Kidney capillary endothelial cell (primary cell): Measurements from ENCODE around the gene GALM.

Source experiments
- DNase-seq: peaks from one replicate; pipeline ENCODE4 v3.0.0-alpha.2; 2018; ENCODE audit warnings: low spot score

The GALM gene

DNA sequence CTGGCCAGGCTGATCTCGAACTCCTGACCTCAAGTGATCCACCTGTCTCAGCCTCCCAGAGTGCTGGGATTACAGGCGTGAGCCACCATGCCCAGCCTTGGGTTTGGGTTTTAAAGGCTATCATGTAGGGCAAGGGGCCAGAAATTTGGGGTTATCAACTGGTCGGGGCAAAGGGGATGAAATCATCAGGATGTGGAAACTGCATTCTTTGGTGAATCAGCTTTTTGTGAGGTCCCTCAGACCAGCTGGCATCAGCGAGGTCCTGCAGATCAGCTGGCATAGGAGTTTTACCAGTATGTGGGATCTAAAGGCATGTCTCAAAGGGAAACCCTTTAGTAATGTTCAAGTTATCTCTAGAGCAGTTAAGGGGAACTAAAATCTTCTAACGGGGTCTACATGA is 105.7 kb downstream of the GALM start:
- DNase-seq = no peak

- DNase-seq = no peak
Observed at GRCh38 chr2:38775097-38775920, 109.4 kb downstream of the GALM start.

DNA sequence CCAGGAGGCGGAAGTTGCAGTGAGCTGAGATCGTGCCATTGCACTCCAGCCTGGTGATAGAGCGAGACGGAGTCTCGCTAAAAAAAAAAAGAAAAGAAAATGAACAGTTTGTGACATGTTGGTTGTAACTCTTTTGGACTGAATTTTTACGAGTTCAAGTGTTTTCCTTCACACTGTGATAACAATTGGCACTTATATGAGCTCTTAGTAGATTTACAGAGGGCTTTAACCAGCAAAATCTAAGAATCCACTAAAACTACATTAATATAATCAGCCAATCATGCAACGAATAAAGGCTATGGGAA is 110.0 kb downstream of the GALM start:
- DNase-seq = no peak

- DNase-seq = no peak
Observed at GRCh38 chr2:38776531-38776930, 110.6 kb downstream of the GALM start.

DNA sequence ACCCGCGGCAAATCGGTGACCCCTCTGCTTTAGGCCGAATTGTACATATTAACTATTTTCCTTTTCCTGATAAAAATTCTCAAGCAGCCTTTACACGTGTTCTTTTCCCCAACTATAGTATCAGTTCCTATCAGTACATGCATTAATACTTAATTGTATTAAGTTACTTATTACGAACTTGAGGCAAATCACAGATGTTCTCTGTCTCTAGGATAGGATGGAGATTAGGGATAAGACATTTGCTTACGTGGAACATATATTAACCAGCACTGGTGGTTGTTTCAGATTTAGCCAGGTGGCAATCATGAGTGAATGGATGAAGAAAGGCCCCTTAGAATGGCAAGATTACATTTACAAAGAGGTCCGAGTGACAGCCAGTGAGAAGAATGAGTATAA is 112.8 kb downstream of the GALM start:
- DNase-seq = no peak

- no peak for DNase-seq
Observed at GRCh38 chr2:38783586-38783985, 117.7 kb downstream of the GALM start.
